IMR-90 (cell line): Measurements from ENCODE around the gene TMED10. TPM values are rescaled to one million over a fixed set of nuclear protein-coding genes. Genes with fewer than 3 reads are reported as not detected.

Experiments
- ATAC-seq: fragments of 200-7000 bp; cut with Tn5 transposase; 2 replicates; pipeline ENCODE4 v1.9.1; 2020; ENCODE audit warnings: low read depth, mild to moderate bottlenecking, moderate library complexity
- BruUV-seq: library from RNA; stranded (reverse); fragments of 400-500 nt; replicated peaks from 2 replicates; lab custom pipeline; 2021; lab: Mats Ljungman, UMichigan
- CTCF ChIA-PET: fragments of 300-600 bp; formaldehyde crosslinking; extraction: SDS; loops from one replicate; lab custom pipeline; 2021; ENCODE audit warnings: antibody characterized with exemption; lab: Yijun Ruan, JAX
- POLR2A ChIA-PET: fragments of 300-600 bp; sonication (Branson Sonifier 250); formaldehyde crosslinking; loops from one replicate; lab custom pipeline; 2022; ENCODE audit warnings: antibody characterized with exemption; ENCODE audit not compliant: unreplicated experiment; lab: Charles Lee
- DNase-seq: peaks from one replicate; pipeline ENCODE4 v3.0.0; 2013
- H2AFZ ChIP-seq: replicated peaks from 2 replicates; pipeline ENCODE3; 2013; ENCODE audit warnings: low read length, mild to moderate bottlenecking; ENCODE audit not compliant: poor library complexity
- H2AK5ac ChIP-seq: 2 replicates; pipeline ENCODE4 v1.6.1; 2013; ENCODE audit warnings: low read depth, low read length, inconsistent platforms
- H2AK9ac ChIP-seq: replicated peaks from 2 replicates; pipeline ENCODE3; 2013; ENCODE audit warnings: mild to moderate bottlenecking, low read depth, low read length, moderate library complexity; ENCODE audit not compliant: poor library complexity
- H2BK120ac ChIP-seq: 2 replicates; pipeline ENCODE4 v1.6.1; 2013; ENCODE audit warnings: low read depth, low read length, inconsistent platforms
- H2BK15ac ChIP-seq: 3 replicates; pipeline ENCODE4 v1.6.1; 2013; ENCODE audit warnings: low read depth, low read length, inconsistent platforms
- H2BK20ac ChIP-seq: 2 replicates; pipeline ENCODE4 v1.6.1; 2013; ENCODE audit warnings: low read depth, mild to moderate bottlenecking, inconsistent platforms, low read length, moderate library complexity
- H2BK5ac ChIP-seq: 2 replicates; pipeline ENCODE4 v1.6.1; 2013; ENCODE audit warnings: mild to moderate bottlenecking, low read depth, low read length, inconsistent platforms; ENCODE audit not compliant: poor library complexity, severe bottlenecking
- H3K14ac ChIP-seq: replicated peaks from 2 replicates; pipeline ENCODE4 v1.6.1; 2013; ENCODE audit warnings: low read depth, low read length, inconsistent platforms
- H3K18ac ChIP-seq: 2 replicates; pipeline ENCODE4 v1.6.1; 2013; ENCODE audit warnings: low read depth, low read length, control low read depth
- H3K23ac ChIP-seq: 2 replicates; pipeline ENCODE4 v1.6.1; 2013; ENCODE audit warnings: low read depth, low read length, inconsistent platforms
- H3K27ac ChIP-seq: 2 replicates; pipeline ENCODE4 v1.5.1; 2013; ENCODE audit warnings: mild to moderate bottlenecking, control low read depth, low read length; ENCODE audit not compliant: insufficient read depth
- H3K27me3 ChIP-seq: 2 replicates; pipeline ENCODE4 v1.6.1; 2013; ENCODE audit warnings: low read length; ENCODE audit not compliant: control insufficient read depth, insufficient read depth
- H3K36me3 ChIP-seq: 2 replicates; pipeline ENCODE4 v1.6.1; 2013; ENCODE audit warnings: low read length, mixed read lengths; ENCODE audit not compliant: control insufficient read depth, insufficient read depth
- H3K4ac ChIP-seq: 2 replicates; pipeline ENCODE4 v1.6.1; 2013; ENCODE audit warnings: low read depth, low read length, inconsistent platforms
- H3K4me1 ChIP-seq: 2 replicates; pipeline ENCODE4 v1.6.1; 2013; ENCODE audit warnings: low read length, mixed read lengths; ENCODE audit not compliant: control insufficient read depth, insufficient read depth
- H3K4me2 ChIP-seq: 2 replicates; pipeline ENCODE4 v1.6.1; 2013; ENCODE audit warnings: low read depth, mild to moderate bottlenecking, control low read depth, low read length, moderate library complexity
- H3K4me3 ChIP-seq: 2 replicates; pipeline ENCODE4 v1.5.1; 2013; ENCODE audit warnings: low read depth, mild to moderate bottlenecking, control low read depth, low read length, moderate library complexity; ENCODE audit not compliant: insufficient read depth
- H3K56ac ChIP-seq: 2 replicates; pipeline ENCODE4 v1.6.1; 2013; ENCODE audit warnings: low read length, inconsistent platforms; ENCODE audit not compliant: insufficient read depth; ENCODE audit errors: extremely low read depth
- H3K79me1 ChIP-seq, 2 experiments: 2 replicates each; pipeline ENCODE4 v1.6.1; 2013; ENCODE audit warnings: low read length in 2 of 2, inconsistent platforms in 1 of 2, low read depth in 1 of 2
- H3K9ac ChIP-seq: 2 replicates; pipeline ENCODE4 v1.6.1; 2013; ENCODE audit warnings: low read depth, low read length, control low read depth
- H3K9me1 ChIP-seq: 2 replicates; pipeline ENCODE4 v1.6.1; 2013; ENCODE audit warnings: low read length, inconsistent platforms; ENCODE audit not compliant: insufficient read depth
- H3K9me3 ChIP-seq: 2 replicates; pipeline ENCODE4 v1.6.1; 2013; ENCODE audit warnings: low read length; ENCODE audit not compliant: control insufficient read depth, insufficient read depth
- H4K20me1 ChIP-seq: 2 replicates; pipeline ENCODE4 v1.6.1; 2013; ENCODE audit warnings: low read length, inconsistent platforms; ENCODE audit not compliant: insufficient read depth
- H4K5ac ChIP-seq: 2 replicates; pipeline ENCODE4 v1.6.1; 2013; ENCODE audit warnings: mild to moderate bottlenecking, low read depth, low read length, control low read depth
- H4K8ac ChIP-seq, 2 experiments: 2 replicates each; pipeline ENCODE4 v1.6.1; 2013; ENCODE audit warnings: low read depth in 2 of 2, low read length in 2 of 2, control low read depth in 1 of 2, inconsistent platforms in 1 of 2
- H4K91ac ChIP-seq: 2 replicates; pipeline ENCODE4 v1.6.1; 2013; ENCODE audit warnings: low read depth, low read length, inconsistent platforms; ENCODE audit not compliant: insufficient read depth
- BHLHE40 ChIP-seq: fragments of 150-350 bp; IDR thresholded peaks from 2 replicates; pipeline ENCODE4 v1.6.1; 2016; ENCODE audit warnings: mild to moderate bottlenecking, low read depth, low read length
- WGBS, 2 experiments: methylation state at CpG; one replicate each; pipeline versions ENCODE4 v1.1.5 to v1.1.7; 2013; ENCODE audit warnings: missing lambda C conversion rate in 2 of 2; ENCODE audit not compliant: insufficient read length in 1 of 2; ENCODE audit errors: extremely low coverage in 2 of 2; 5-methylcytosine and 5-hydroxymethylcytosine counted together
- dilution Hi-C: fragments of 300-500 bp; cut with HindIII; formaldehyde crosslinking; loops from one replicate; pipeline ENCODE4 v1.14.3; 2018; ENCODE audit warnings: low sequenced_read_pairs; ENCODE audit not compliant: unreplicated experiment
- in situ Hi-C: fragments of 300-500 bp; cut with MboI; formaldehyde crosslinking; loops from 3 replicates; pipeline ENCODE4 v1.14.3; 2019; ENCODE audit warnings: low sequenced_read_pairs, inconsistent platforms, mixed read lengths
- intact Hi-C: fragments of 100-400 bp; cut with micrococcal nuclease; formaldehyde crosslinking; loops from 2 replicates; pipeline ENCODE4 v1.10.0; 2022
- polyA plus RNA-seq, 3 experiments: library from polyadenylated mRNA; depleted of rRNA; stranded (reverse); fragments of >200 nt; gene quantifications; 2 replicates each; pipeline ENCODE4 v1.2.3, GENCODE V29; 2012; ENCODE audit warnings: low replicate concordance in 1 of 3
- total RNA-seq: library from RNA; depleted of rRNA; stranded (reverse); fragments of >200 nt; gene quantifications from 2 replicates; pipeline ENCODE4 v1.2.3, GENCODE V29; 2012
- TF ChIP-seq, protein P1 (sequence below): fragments of 150-350 bp; IDR thresholded peaks from 2 replicates; pipeline ENCODE4 v1.6.1; 2016; ENCODE audit warnings: low read depth, mild to moderate bottlenecking, low read length, moderate library complexity, borderline replicate concordance

TMED10 gene
- total and polyA plus RNA-seq, 2 of the 4 experiments (the other 2 are of a cell fraction) = 254 to 441 TPM

GRCh38 chr14:75208843-75209242 lies 32.4 kb upstream of the TMED10 start:
- Histone ChIP-seq H4K5ac (no peak overlapping the region), H4K91ac (no peak overlapping the region), H3K56ac (no peak overlapping the region), H3K9ac (no peak overlapping the region), H2BK120ac (no peak overlapping the region), H2AFZ (no peak overlapping the region), H3K27me3 (no peaks in the 10 kb centered on the region), H3K4me1 (peaks cover 2% of the 10 kb centered on the region; the same call in 1 of the 2 replicates), H2BK15ac (no peak overlapping the region), H3K4me3 (no peak overlapping the region), H2BK20ac (no peak overlapping the region), H3K9me3 (no peaks in the 10 kb centered on the region), H2AK5ac (no peak overlapping the region), H3K4ac (no peak overlapping the region), H3K9me1 (no peaks in the 10 kb centered on the region), H3K23ac (no peak overlapping the region), H3K18ac (no peak overlapping the region), H3K79me1 (no peaks in the 10 kb centered on the region), H3K36me3 (no peaks in the 10 kb centered on the region), H3K4me2 (no peak overlapping the region), H3K27ac (no peak overlapping the region), H2BK5ac (no peak overlapping the region), H4K20me1 (no peaks in the 10 kb centered on the region), H2AK9ac (no peak overlapping the region), H3K14ac (no peak overlapping the region), H4K8ac (no peak overlapping the region)
- no peak for TF ChIP-seq BHLHE40
- TF ChIP-seq, protein P1, sequence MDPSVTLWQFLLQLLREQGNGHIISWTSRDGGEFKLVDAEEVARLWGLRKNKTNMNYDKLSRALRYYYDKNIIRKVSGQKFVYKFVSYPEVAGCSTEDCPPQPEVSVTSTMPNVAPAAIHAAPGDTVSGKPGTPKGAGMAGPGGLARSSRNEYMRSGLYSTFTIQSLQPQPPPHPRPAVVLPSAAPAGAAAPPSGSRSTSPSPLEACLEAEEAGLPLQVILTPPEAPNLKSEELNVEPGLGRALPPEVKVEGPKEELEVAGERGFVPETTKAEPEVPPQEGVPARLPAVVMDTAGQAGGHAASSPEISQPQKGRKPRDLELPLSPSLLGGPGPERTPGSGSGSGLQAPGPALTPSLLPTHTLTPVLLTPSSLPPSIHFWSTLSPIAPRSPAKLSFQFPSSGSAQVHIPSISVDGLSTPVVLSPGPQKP = no peak
- in situ Hi-C loops (no loop called here), intact Hi-C loops (no loop called here), dilution Hi-C loops (no loop called here)
- no TSS peak for BruUV-seq
- 60% methylated on average over 1 of the region's 6 CpGs; no CpG with 5 or more reads in 1 of the 2 experiments for WGBS, 2 experiments
- DNase-seq (no peak), ATAC-seq (no peak)
- CTCF ChIA-PET = interaction anchor here (0.6 kb wide), 2 partner anchors 10 to 18 kb away, joined by 3 read pairs; no protein-coding TSS in a partner anchor
- POLR2A ChIA-PET = no interaction called here
